ENCODE data around the gene TNPO3.

TNPO3 gene

GRCh38 chr7:128906766-128907559 is 147.9 kb downstream of the TNPO3 start:
- ATAC-seq = no peak
- DNase-seq = no peak

GRCh38 chr7:128906001-128906765 is 148.7 kb downstream of the TNPO3 start:
- ATAC-seq = no peak
- no peak for DNase-seq

GRCh38 chr7:128904381-128905197 is 150.3 kb downstream of the TNPO3 start:
- no peak for DNase-seq
- peak; percentile 30 for ATAC-seq
